ENCODE measurements around the gene STRADB. TPM values are rescaled to one million over a fixed set of nuclear protein-coding genes. Genes with fewer than 3 reads are reported as not detected.

The STRADB gene
- total RNA-seq, 1 donor from 2014 or later: 24.5 TPM

DNA sequence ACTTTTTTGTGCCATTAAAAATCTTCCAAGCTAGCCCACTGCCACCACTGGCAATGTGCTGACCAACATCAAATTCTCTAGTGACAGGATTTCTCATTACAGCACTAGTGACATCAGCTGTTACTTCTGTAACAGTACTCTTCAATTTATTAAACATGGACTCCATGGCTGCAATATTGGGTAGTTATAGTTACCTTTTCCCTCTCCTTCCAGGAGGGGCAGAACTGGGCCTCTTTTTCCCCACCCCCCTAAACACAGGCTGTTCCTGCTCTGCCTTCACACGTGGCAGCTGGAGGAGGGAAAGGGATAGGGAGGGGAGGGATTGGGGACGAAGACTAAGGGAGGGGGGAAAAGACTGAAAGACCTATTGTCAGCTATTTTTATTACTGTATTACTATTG is 38.4 kb upstream of the STRADB start:
- no peaks in the 10 kb centered on the region for H3K27me3 ChIP-seq (ENCODE audit: low read depth)

DNA sequence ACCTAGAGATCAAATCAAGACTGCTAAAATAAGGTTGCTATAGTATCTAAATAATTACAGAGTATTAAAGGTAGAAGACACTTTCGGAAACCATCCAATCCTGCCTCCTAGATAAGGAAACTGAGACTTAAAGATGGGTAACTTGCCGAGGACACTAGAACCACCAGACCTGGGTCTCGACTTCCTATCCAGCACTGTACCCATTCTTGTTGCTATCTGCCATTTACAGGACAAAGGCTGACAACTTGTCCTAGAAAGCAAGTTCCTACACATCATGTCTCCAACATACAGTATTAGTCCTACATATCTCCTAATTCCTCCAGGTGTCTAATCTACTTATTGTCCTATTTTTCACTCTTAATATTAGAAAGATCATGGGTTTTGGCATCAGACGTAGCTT is 38.0 kb upstream of the STRADB start:
- ATAC-seq: no peak
- Histone ChIP-seq H3K27me3 (ENCODE audit: low read depth) (no peaks in the 10 kb centered on the region), H3K4me3 (no peak overlapping the region), H3K4me1 (peaks cover 29% of the 10 kb centered on the region), H3K36me3 (no peaks in the 10 kb centered on the region), H3K27ac (no peak overlapping the region), H3K9me3 (no peaks in the 10 kb centered on the region)
- intact Hi-C loops (cut with DNase I): no loop called here
- DNase-seq: no peak
- TF ChIP-seq, protein P1, sequence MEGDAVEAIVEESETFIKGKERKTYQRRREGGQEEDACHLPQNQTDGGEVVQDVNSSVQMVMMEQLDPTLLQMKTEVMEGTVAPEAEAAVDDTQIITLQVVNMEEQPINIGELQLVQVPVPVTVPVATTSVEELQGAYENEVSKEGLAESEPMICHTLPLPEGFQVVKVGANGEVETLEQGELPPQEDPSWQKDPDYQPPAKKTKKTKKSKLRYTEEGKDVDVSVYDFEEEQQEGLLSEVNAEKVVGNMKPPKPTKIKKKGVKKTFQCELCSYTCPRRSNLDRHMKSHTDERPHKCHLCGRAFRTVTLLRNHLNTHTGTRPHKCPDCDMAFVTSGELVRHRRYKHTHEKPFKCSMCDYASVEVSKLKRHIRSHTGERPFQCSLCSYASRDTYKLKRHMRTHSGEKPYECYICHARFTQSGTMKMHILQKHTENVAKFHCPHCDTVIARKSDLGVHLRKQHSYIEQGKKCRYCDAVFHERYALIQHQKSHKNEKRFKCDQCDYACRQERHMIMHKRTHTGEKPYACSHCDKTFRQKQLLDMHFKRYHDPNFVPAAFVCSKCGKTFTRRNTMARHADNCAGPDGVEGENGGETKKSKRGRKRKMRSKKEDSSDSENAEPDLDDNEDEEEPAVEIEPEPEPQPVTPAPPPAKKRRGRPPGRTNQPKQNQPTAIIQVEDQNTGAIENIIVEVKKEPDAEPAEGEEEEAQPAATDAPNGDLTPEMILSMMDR (IDR thresholded peaks at IDR 0.05): no peak

More for the DNA sequence above, 38.4 kb upstream of the STRADB start:
- Histone ChIP-seq H3K4me3 (no peak overlapping the region), H3K36me3 (no peaks in the 10 kb centered on the region), H3K9me3 (no peaks in the 10 kb centered on the region), H3K27ac (no peak overlapping the region), H3K4me1 (peaks cover 28% of the 10 kb centered on the region)
- TF ChIP-seq, protein P1 (IDR thresholded peaks at IDR 0.05): no peak
- intact Hi-C loops (cut with DNase I): no loop called here
- DNase-seq (no peak), ATAC-seq (no peak)

DNA sequence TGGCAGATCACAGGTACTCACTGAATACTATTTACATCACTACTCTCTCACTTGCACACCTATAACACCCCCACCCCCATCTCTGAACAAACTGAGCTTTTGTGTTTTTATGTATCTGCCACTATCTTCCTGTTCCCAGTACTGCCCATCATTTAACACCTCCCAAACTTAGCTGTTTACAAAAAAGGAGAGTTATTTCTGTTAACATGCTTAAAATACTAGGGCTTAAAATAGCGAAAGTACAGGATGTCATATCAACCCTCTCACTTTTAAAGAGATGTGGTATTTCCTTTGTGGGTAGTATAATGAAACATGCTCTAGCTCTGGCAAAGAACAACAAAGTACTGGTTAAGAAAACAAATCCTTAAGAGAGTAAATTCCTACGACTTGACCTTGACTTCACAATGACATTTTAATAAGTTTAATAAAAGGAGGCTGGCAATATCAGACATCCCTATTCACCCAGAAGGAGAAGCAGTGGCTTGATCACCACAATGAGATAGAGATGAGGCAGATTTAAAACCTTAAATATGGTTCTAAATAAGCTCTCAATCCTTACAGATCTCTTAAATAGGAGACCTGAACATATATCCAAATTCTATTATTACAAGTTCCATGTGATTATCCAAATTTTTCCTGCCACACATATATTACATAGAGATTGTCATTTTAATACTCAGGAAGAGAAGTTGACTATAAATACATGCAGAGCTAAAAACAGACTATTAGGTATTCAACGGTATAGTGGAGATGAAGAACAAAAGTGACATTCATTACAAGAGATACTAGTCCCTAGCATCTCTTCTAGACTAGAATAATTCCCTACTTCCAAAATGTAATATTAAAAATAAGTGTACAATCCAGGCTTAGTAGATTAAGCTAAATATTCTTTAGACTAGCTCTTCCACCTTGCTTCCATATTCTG is 37.2 kb upstream of the STRADB start:
- Histone ChIP-seq H3K27ac (no peak overlapping the region), H3K4me1 (peaks cover 35% of the 10 kb centered on the region), H3K27me3 (ENCODE audit: low read depth) (no peaks in the 10 kb centered on the region), H3K9me3 (no peaks in the 10 kb centered on the region), H3K36me3 (peaks cover 3% of the 10 kb centered on the region), H3K4me3 (no peak overlapping the region)
- TF ChIP-seq, protein P1 (IDR thresholded peaks at IDR 0.05): no peak
- intact Hi-C loops (cut with DNase I): no loop called here
- no peak for DNase-seq
- ATAC-seq: peak; percentile 70 to 76

DNA sequence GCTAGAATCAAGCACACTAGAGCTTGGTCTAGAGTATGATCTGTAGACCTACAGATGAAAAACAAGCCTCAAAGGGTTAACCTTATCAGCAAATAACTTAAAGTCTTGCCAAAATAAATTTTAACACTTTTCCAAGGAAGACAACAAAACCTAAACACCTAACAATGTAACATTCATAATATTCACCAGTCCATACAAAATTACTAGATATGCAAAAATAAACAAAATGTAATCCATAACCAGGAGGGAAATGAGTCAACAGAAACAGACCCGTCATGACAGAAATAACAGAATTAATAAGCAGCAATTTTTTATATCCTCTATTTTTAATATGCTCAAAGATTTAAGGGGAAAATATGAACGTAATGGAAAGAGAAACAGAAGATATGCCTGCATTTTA is 36.4 kb upstream of the STRADB start:
- no peak for ATAC-seq
- peaks cover 3% of the 10 kb centered on the region for H3K36me3 ChIP-seq
- H3K27me3 ChIP-seq (ENCODE audit: low read depth): no peaks in the 10 kb centered on the region
- no peak overlapping the region for H3K27ac ChIP-seq
- H3K9me3 ChIP-seq: no peaks in the 10 kb centered on the region
- H3K4me1 ChIP-seq: peaks cover 36% of the 10 kb centered on the region
- TF ChIP-seq, protein P1 (IDR thresholded peaks at IDR 0.05): no peak
- intact Hi-C loops (cut with DNase I): no loop called here
- no peak overlapping the region for H3K4me3 ChIP-seq
- no peak for DNase-seq

DNA sequence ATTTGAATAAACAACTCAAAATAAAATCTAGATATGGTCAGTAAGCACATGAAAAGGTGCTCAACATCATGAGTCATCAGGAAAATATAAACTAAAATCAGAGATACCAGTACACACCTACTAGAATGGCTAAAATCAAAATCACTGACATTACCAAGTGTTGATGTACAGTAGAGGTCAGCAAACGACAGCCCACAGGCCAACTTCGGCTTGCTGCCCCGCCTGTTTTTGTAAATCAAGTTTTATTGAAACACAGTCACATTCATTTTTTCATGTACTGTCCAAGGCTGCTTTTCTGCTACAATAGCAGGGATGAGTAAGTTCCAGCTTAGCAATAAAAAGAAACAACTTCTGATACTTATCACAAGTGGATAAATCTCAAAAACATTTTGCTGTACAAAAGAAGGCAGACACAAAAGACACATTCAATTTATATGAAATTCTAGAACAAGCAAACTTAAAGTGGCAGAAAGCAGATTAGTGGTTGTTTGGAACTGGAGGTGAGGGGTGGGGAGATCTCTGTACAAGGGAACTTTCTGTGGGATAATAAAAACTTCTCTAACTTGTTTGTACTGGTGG is 32.4 kb upstream of the STRADB start:
- intact Hi-C loops (cut with DNase I): no loop called here
- peaks cover 30% of the 10 kb centered on the region for H3K4me1 ChIP-seq
- no peak overlapping the region for H3K4me3 ChIP-seq
- H3K27ac ChIP-seq: no peak overlapping the region
- no peak for DNase-seq
- no peaks in the 10 kb centered on the region for H3K27me3 ChIP-seq (ENCODE audit: low read depth)
- TF ChIP-seq, protein P1 (IDR thresholded peaks at IDR 0.05): peak; percentile 22
- peaks cover 3% of the 10 kb centered on the region for H3K36me3 ChIP-seq
- no peaks in the 10 kb centered on the region for H3K9me3 ChIP-seq
- peak in 1 of 2 donors; percentile 61 for ATAC-seq
